ENCODE measurements around the gene SPIC.
"Not testable (repeated sequence)": the region's sequence is repeated elsewhere in the genome, so short reads cannot be mapped to it uniquely, and the experiment has no call there.

The SPIC gene

GRCh38 chr12:101474711-101475386, at the start of gene SPIC:
TSS of gene SPIC (plus strand) at chr12:101475336. CDS start at chr12:101476905, 1,569 bp downstream.
- DNase-seq: no peak

DNA sequence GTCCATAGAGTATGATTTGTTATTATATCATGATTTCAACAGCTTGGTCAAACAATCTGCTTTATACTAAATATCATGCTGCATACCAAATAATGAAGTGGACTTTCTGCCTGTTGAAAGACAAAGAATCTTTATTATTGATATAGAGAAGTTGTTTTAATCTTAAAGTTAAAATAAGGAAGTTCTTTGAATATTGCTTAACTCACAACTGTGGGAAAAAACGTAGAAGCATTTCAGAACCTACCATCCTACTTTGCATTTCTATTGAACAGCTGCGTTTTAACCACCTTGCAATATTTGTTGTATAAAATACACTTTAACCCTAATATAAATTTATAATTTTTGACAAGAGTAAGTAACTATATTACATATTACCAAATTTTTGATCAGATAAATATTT, 44.7 kb upstream of the SPIC start:
- DNase-seq: no peak

GRCh38 chr12:101436136-101436535, 39.0 kb upstream of the SPIC start:
- DNase-seq: no peak

GRCh38 chr12:101439236-101439635, 35.9 kb upstream of the SPIC start:
- no peak for DNase-seq

DNA sequence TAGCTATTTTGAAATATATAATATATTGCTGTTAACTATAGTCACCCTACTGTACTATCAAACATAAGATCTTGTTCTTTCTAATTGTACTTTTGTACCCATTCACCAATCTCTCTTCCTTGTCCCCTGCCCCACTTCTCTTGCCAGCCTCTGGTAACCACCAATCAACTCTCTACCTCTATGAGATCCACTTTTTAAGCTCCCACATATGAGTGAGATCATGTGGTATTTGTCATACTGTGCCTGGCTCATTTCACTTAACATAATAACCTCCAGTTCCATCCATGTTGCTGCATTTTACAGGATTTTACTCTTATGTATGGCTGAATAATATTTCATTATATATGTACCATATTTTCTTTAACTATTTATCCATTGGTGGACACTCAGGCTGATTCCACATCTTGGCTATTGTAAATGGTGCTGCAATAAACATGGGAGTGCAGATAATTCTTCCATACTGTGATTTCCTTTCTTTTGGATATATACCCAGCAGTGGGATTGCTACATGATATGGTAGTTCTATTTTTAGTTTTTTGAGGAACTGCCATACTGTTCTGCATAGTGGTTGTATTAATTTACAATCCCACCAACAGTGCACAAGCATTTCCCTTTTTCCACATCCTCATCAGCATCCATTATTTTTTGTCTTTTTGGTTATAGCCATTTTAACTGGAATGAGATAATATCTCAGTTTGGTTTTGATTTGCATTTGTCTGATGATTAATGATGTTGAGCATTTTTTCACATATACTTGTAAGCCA, 33.5 kb upstream of the SPIC start:
- no peak for DNase-seq

DNA sequence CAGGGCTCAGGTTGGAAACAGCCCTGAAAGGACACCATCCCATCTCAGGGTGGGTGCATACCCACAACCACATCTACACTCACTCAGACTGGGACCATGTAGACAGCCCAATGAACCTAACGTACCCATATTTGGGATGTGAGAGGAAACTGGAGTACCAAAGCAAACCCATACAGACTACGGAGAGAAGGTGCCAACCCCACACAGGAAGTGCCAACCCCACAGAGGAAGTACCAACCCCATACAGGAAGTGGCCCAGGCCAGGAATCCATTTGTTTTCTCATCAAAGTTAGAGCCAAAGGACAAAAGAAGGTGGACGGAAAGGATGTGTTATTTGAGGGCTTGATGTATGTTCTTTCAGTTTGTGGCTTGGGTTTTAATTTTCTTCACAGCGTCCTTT, 19.5 kb upstream of the SPIC start:
- DNase-seq: no peak

DNA sequence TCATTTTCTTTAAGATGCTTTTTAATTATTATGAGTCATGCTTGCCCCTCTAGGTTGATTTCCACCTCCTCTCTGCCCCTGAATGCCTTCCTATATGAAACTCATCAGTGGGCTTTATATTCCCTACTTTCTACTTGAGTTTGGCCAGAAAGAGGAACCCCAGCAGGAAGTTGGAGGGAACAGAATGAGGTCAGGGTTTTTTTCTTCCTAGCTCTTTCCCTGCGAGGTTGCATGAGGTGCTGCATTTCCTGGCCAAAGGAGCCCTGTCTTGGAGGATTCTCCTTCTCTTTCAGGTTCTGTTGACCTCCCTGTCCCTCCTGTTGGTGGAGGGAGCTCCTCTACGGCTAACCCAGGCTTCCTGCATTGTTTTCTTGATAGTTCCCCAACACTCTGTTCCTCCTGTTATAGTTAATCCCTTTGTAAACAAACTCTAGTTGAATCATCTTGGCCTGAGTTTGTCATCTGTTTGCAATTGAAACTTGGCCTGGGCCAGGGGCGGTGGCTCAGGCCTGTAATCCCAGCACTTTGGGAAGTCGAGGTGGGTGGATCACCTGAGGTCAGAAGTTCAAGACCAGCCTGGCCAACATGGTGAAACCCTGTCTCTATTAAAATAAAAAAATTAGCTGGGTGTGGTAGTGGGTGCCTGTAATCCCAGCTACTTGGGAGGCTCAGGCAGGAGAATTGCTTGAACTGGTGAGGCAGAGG, 15.3 kb upstream of the SPIC start:
- no peak for DNase-seq

DNA sequence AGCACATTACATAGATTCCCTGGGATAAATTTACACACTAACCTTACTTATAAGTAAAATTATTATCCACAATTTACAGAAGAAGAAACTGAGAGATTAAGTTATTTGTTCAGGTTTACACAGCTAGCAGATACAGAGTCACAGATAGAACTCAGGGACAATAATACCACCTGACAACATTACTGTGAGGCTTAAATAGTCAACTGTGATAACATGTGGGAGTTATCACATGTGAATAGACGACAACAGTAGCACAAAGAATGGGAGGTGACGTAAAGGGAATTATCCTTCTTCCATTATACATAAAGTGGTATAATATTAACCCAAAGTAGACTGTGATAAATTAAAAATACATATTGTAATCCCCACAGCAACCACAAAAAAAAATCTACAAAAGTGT, 6.2 kb upstream of the SPIC start:
- DNase-seq: no peak

DNA sequence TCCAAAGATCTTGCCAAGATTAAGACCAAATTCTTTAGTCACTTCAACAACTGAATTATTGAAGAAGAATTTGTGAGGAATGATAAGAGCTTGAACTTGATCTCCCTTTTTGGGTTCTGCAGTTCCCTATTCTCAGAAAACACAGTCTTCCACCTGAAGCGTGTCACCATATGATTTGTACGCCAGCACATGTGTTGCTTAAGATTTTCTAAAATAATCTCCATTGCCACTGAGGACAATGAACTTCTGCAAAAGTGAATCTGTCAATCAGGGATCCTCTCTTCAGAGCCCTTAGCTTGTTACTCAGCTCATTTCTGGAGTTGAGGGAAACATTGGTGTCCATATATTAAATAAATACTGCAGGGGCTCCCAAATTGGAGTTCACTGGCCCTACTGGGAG, 4.2 kb upstream of the SPIC start:
- no peak for DNase-seq

DNA sequence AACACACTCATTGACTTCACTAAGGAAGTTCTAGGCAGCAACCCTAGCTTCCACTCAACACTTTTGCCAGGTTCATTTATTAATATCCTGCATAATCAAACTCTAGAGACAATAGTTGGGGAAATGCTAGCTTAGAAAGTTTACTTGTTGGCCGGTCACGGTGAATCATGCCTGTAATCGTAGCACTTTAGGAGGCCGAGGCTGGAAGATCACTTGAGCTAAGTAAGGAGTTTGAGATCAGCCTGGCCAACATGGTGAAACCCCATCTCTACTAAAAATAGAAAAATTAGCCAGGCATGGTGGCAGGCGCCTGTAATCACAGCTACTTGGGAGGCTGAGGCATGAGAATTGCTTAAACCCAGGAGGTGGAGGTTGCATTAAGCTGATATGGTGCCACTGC, 3.3 kb upstream of the SPIC start:
- DNase-seq: not testable (repeated sequence)

DNA sequence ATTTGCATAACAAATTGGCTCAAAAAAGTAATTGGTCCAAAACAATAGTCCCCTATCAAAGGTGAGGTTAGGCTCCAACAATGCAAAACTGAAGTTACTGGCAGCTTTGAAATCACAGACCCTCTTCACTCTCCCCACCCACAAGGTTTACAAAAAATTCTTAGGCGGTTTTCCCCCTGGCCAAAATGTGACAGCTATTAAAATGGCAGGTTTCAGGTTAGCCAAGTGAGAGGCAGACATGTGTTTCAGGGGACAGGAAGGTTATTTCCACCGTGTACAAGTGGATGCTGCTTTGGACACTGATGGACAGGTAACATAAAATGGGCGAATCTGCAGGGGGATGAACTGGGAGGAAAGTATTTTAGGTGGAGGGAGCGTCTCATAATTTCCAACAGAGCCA, 888 bp upstream of the SPIC start:
- no peak for DNase-seq

DNA sequence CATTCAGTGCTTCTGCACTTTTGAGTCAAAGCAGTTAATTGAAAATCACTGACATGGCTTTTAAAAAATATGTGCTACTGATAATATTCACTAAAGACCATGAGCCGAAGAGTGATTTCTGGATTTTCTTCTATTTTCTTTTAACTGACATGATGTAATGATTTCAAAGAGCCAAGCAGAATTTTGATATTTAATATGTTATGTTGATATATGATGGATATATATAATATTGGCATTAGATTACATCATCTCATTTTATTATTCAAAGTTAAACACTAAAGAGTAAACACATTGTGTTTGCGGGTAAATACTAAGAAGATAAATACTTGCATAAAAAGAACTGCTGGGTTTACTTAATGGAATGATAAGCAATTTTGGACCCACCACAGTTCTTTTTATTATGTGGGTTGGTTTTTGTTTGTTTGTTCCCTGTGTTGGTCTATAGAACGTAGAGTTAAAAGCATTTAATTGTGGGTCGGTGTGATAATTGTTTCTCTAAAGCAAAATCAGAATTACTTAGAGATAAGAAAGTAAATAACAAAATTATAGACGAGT, 692 bp downstream of the SPIC start:
- no peak for DNase-seq

- DNase-seq: no peak
Observed at GRCh38 chr12:101480849-101481248, 5.7 kb downstream of the SPIC start.

DNA sequence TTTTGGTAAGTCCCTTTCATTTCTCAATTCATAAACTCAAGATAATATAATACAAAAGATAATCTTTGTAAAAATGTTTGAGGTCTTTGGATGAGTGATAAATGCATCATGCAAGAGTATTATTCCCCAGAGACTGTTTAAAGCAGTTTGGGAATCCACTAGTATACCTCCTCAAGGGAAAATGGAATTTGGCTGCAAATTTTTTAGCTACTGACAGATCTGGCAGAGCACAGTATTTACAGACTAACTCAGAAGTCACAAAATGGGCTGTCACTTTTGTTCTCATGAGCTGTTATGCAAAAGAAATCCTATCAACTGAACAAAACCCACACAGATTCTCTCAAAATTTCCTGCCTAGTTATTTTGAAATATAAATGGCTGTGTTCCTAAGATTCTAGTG, 9.9 kb downstream of the SPIC start:
- no peak for DNase-seq

- no peak for DNase-seq
Observed at GRCh38 chr12:101488469-101488868, 13.3 kb downstream of the SPIC start.

- DNase-seq: peak; percentile 14
Observed at GRCh38 chr12:101490286-101490920, 15.3 kb downstream of the SPIC start.

GRCh38 chr12:101491329-101491728, 16.2 kb downstream of the SPIC start:
- DNase-seq: no peak

- DNase-seq: no peak
Observed at GRCh38 chr12:101493556-101493955, 18.4 kb downstream of the SPIC start.

- no peak for DNase-seq
Observed at GRCh38 chr12:101498252-101498651, 23.1 kb downstream of the SPIC start.

GRCh38 chr12:101501410-101501995, 26.4 kb downstream of the SPIC start:
- no peak for DNase-seq

DNA sequence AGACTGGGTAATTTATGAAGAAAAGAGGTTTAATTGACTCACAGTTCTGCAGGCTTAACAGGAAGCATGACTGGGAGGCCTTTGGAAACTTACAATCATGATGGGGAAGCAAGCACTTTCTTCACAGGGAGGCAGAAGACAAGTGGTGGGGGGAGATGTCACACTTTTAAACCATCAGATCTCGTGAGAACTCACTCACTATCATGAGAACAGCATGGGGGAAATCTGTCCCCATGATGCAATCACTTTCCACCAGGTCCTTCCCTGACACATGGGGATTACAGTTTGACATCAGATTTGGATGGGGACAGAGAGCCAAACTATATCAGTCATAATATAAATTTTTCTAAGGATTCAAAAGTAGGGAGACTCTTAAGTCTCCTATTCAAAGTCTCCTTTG, 46.0 kb downstream of the SPIC start:
- DNase-seq: no peak

DNA sequence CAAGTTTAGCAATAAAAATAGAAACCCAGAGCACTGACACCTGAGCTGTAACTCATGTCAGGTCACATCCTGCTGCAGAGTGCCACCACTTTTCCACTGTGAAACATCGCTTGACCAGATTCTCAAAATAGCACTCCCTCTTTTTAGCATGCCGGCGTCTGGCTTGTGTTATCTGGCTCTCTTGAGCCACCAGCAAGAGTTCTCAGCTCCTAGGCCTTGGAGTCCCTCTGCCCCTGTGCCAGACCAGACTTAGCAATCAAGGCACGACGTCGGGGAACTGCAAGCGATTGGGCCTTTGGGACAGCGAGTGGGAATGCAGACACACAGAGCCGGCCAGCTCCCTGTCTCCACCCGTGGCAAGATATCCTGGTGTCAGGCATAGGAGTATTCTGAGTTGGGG, 52.5 kb downstream of the SPIC start:
- no peak for DNase-seq
